Large intestine (tissue), 3 donors: ENCODE data around the gene LBX2. TPM values are rescaled to one million over a fixed set of nuclear protein-coding genes. Genes with fewer than 3 reads are reported as not detected.

Experiments
- DNase-seq, 2 donors: peaks; one replicate each; pipeline versions ENCODE4 v3.0.0 to v3.0.0-alpha.2; 2013
- H3K27ac ChIP-seq: one replicate; pipeline ENCODE4 v1.5.1; 2013; ENCODE audit warnings: low read length
- H3K27me3 ChIP-seq: 2 replicates; pipeline ENCODE4 v1.6.1; 2013; ENCODE audit warnings: low read length; ENCODE audit not compliant: control insufficient read depth, insufficient read depth
- H3K36me3 ChIP-seq: 2 replicates; pipeline ENCODE4 v1.6.1; 2013; ENCODE audit warnings: low read length; ENCODE audit not compliant: control insufficient read depth, insufficient read depth
- H3K4me1 ChIP-seq: one replicate; pipeline ENCODE4 v1.6.1; 2013; ENCODE audit warnings: low read length; ENCODE audit not compliant: control insufficient read depth, insufficient read depth
- H3K4me3 ChIP-seq: one replicate; pipeline ENCODE4 v1.5.1; 2013; ENCODE audit warnings: low read length
- H3K9me3 ChIP-seq: one replicate; pipeline ENCODE4 v1.6.1; 2013; ENCODE audit warnings: mild to moderate bottlenecking, low read depth, low read length, moderate library complexity; ENCODE audit not compliant: control insufficient read depth
- WGBS: methylation state at CpG from one replicate; pipeline ENCODE4 v1.1.5; 2013; ENCODE audit warnings: low lambda C conversion rate; ENCODE audit not compliant: insufficient coverage; 5-methylcytosine and 5-hydroxymethylcytosine counted together
- polyA plus RNA-seq: library from polyadenylated mRNA; unstranded; fragments of 120-200 nt; gene quantifications from one replicate; pipeline ENCODE4 v1.2.1, GENCODE V29; 2013

LBX2 gene
- polyA plus RNA-seq, 1 donor = 47.8 TPM

GRCh38 chr2:74535440-74535965 is 36.1 kb upstream of the LBX2 start:
- peaks cover 7% of the 10 kb centered on the region for H3K4me1 ChIP-seq
- WGBS = no CpG with 5 or more reads among the region's 10 CpGs
- no peak for DNase-seq

DNA sequence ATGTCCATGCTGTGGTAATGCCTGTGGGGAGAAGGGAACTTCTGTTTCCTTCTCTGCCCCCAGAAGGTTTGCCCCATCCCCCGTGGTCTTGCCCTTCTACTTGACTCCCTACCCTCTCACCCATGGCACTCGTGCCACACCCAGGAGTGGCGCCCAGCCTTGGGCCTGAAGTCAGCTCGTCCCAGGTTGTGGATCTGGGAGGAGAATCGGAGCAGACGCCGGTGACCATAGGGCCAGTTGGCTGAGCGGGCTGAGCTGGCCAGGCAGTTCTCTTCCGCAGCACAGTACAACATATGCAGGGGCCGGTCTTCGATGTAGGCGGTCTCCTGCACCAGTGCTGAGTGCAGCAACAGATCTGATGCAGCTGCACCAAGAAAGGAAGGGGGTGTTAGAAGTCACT is 35.0 kb upstream of the LBX2 start:
- Histone ChIP-seq H3K36me3 (peaks cover 13% of the 10 kb centered on the region), H3K27ac (no peak overlapping the region), H3K27me3 (peaks cover 31% of the 10 kb centered on the region), H3K9me3 (no peaks in the 10 kb centered on the region), H3K4me3 (no peak overlapping the region), H3K4me1 (peaks cover 7% of the 10 kb centered on the region)
- no peak for DNase-seq
- WGBS = no CpG with 5 or more reads among the region's 12 CpGs

More at GRCh38 chr2:74535440-74535965, 36.1 kb upstream of the LBX2 start:
- Histone ChIP-seq H3K27me3 (peaks cover 38% of the 10 kb centered on the region), H3K9me3 (no peaks in the 10 kb centered on the region), H3K4me3 (no peak overlapping the region), H3K36me3 (peaks cover 13% of the 10 kb centered on the region), H3K27ac (no peak overlapping the region)

DNA sequence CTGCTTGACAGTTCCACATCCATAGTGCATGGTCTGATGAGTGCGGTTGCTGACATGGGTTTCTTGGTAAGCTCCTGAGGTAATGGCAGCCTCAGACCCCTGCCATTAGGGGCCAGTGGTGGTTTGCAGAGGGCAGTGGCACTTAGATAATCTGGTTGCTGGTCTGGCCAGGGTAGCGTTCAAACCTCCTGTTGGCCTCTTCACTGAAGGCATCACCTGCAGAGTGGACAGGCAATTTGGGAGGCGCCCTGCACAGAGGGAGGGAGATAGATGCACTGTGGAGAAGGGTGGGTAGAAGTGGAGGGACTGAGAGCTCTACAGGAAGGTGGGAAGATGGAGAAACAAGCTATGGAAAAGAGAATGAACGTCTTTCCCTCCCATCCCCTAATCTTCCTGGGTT is 34.1 kb upstream of the LBX2 start:
- Histone ChIP-seq H3K36me3 (peaks cover 13% of the 10 kb centered on the region), H3K4me3 (no peak overlapping the region), H3K9me3 (no peaks in the 10 kb centered on the region), H3K27ac (no peak overlapping the region), H3K27me3 (peaks cover 22% of the 10 kb centered on the region), H3K4me1 (peaks cover 10% of the 10 kb centered on the region)
- WGBS = 100% methylated on average over 1 of the region's 4 CpGs
- DNase-seq = no peak

- H3K4me1 ChIP-seq = peaks cover 15% of the 10 kb centered on the region
- DNase-seq = peak in 1 of 2 donors; percentile 37
These were observed 32.8 kb upstream of the LBX2 start for GRCh38 chr2:74532222-74532621.

DNA sequence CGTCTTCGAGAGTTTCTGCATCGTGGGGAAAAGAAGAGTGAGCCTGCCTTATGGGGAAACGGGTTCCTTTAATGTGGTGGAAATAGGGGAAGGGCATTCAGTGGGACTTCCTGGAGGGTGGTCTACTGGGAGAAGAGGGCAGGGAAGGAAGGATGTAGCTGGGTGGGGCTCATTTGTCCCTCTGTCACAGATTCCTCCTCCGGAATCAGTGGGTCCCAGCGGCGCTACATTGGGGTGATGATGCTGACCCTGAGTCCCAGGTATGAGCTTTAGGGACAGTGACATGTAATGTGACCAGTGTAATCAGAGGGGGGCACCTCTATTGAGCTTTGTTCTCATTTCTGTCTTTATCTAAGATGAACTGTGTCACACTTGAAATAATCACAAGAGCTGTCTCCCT is 32.3 kb upstream of the LBX2 start:
- Histone ChIP-seq H3K9me3 (no peaks in the 10 kb centered on the region), H3K36me3 (peaks cover 29% of the 10 kb centered on the region), H3K27ac (no peak overlapping the region), H3K4me1 (peaks cover 15% of the 10 kb centered on the region), H3K27me3 (peaks cover 6% of the 10 kb centered on the region), H3K4me3 (no peak overlapping the region)
- WGBS = no CpG with 5 or more reads among the region's 7 CpGs
- DNase-seq = no peak

More at GRCh38 chr2:74532222-74532621, 32.8 kb upstream of the LBX2 start:
- H3K27ac ChIP-seq = no peak overlapping the region
- H3K27me3 ChIP-seq = peaks cover 11% of the 10 kb centered on the region
- H3K36me3 ChIP-seq = peaks cover 24% of the 10 kb centered on the region
- H3K4me3 ChIP-seq = no peak overlapping the region
- no peaks in the 10 kb centered on the region for H3K9me3 ChIP-seq

DNA sequence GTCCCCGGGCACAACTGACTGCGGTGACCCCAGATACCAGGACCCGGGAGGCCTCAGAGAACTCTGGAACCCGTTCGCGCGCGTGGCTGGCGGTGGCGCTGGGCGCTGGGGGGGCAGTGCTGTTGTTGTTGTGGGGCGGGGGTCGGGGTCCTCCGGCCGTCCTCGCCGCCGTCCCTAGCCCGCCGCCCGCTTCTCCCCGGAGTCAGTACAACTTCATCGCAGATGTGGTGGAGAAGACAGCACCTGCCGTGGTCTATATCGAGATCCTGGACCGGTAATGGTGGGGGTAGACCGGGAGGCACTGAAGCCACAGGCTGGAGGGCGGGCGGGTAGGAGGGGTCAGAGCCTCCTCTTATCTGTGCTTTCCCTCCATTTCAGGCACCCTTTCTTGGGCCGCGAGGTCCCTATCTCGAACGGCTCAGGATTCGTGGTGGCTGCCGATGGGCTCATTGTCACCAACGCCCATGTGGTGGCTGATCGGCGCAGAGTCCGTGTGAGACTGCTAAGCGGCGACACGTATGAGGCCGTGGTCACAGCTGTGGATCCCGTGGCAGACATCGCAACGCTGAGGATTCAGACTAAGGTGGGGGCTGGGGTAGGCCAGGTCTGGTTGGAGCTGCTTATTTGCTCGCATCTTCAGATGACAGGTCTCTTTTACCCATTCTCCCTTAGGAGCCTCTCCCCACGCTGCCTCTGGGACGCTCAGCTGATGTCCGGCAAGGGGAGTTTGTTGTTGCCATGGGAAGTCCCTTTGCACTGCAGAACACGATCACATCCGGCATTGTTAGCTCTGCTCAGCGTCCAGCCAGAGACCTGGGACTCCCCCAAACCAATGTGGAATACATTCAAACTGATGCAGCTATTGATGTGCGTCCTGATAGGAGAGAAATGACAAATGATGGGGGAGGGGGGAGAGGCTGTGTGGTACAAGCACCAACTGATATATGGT is 31.1 kb upstream of the LBX2 start:
- H3K4me1 ChIP-seq = peaks cover 15% of the 10 kb centered on the region
- peak overlapping the region; percentile 55 for H3K27ac ChIP-seq
- no CpG with 5 or more reads among the region's 54 CpGs for WGBS
- no peaks in the 10 kb centered on the region for H3K9me3 ChIP-seq
- H3K36me3 ChIP-seq = peaks cover 35% of the 10 kb centered on the region
- DNase-seq = peak in 1 of 2 donors; percentile 70
- H3K27me3 ChIP-seq = no peaks in the 10 kb centered on the region
- peak overlapping the region; percentile 96 for H3K4me3 ChIP-seq

DNA sequence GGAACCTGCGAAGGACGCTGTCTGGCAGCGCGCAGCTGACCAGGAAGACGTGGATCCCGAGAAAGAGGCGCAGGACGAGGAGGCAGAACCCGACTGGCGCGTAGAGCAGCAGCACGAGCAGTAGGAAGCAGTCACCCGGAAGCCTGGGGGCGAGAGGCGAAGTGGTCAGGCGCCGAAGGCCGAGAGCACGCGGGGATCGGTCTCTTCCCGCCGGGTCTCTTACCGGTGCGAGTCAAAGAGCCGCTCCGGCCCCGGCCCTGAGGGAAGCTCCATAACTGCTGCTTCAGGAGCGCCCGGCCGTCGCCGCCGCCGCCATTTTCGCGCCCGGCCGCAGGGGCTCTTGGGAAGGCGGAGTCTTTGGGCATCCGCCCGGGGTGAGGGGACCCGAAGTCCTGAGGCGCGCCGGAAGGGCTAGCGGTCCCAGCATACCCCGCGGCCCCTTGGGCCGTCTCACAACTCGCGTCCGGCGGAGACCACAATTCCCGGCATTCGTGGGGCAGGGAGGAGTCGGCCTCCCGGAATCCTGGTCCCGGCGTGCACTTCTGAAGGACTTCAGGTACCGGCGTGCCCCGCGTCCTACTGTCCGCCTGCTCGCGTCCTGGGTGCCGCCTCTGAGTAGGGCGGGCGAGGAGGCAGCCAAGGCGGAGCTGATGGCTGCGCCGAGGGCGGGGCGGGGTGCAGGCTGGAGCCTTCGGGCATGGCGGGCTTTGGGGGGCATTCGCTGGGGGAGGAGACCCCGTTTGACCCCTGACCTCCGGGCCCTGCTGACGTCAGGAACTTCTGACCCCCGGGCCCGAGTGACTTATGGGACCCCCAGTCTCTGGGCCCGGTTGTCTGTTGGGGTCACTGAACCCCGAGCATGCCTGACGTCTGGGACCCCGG is 30.2 kb upstream of the LBX2 start, which contains the start of the genes AUP1 and HTRA2:
TSS of gene AUP1 (minus strand) at position 350 of the 882 bp plus-strand sequence. CDS start at position 273, 77 bp downstream.
TSS of gene HTRA2 (plus strand) at position 577 of the 882 bp plus-strand sequence. CDS start at position 651, 74 bp downstream.
- WGBS = no CpG with 5 or more reads among the region's 87 CpGs
- DNase-seq = peak; percentile 99 to 100
- Histone ChIP-seq H3K9me3 (no peaks in the 10 kb centered on the region), H3K4me3 (peak within 1 kb of the TSS; percentile 96), H3K4me1 (peaks cover 15% of the 10 kb centered on the region), H3K27me3 (no peaks in the 10 kb centered on the region), H3K36me3 (peaks cover 35% of the 10 kb centered on the region), H3K27ac (peak within 1 kb of the TSS; percentile 91)

- Histone ChIP-seq H3K9me3 (no peaks in the 10 kb centered on the region), H3K4me1 (peaks cover 15% of the 10 kb centered on the region), H3K27me3 (no peaks in the 10 kb centered on the region), H3K36me3 (peaks cover 35% of the 10 kb centered on the region), H3K4me3 (peak overlapping the region; percentile 96), H3K27ac (peak overlapping the region; percentile 91)
- DNase-seq = no peak
- 30% methylated on average over 2 of the region's 29 CpGs for WGBS
These were observed 29.4 kb upstream of the LBX2 start for GRCh38 chr2:74528600-74529356.

DNA sequence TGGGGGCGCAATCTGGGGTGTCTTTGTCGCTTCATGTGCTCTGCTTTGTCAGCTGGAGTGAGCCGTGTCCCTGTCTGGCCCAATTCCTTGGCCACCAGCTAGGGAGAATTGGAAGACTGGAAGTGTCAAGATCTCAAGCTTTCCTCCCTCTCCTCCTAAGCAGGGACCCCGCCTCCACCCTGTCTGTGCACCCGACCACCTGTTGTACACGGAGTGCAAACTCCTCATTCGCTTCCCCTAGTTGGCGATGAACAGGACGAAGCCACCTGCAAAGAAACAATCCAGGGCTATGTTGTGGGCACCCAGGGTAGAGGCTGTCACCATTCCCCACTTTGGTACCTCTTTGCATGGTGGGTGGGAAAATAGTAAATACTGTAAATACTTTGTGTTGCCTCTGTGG is 28.3 kb upstream of the LBX2 start:
- no CpG with 5 or more reads among the region's 9 CpGs for WGBS

More for the DNA sequence above, 28.3 kb upstream of the LBX2 start:
- Histone ChIP-seq H3K4me1 (peaks cover 15% of the 10 kb centered on the region), H3K27ac (no peak overlapping the region), H3K9me3 (no peaks in the 10 kb centered on the region), H3K27me3 (no peaks in the 10 kb centered on the region), H3K4me3 (no peak overlapping the region), H3K36me3 (peaks cover 30% of the 10 kb centered on the region)
- no peak for DNase-seq
